HG03103 (cell line): ENCODE results near the gene KIF18B.
"Not testable (repeated sequence)": the region's sequence is repeated elsewhere in the genome, so short reads cannot be mapped to it uniquely, and the experiment has no call there.

Experiments used
- ATAC-seq: cut with Tn5 transposase; IDR thresholded peaks from one replicate; pipeline ENCODE4 v1.9.1; 2021; ENCODE audit warnings: low read depth; ENCODE audit not compliant: unreplicated experiment

Gene KIF18B

DNA sequence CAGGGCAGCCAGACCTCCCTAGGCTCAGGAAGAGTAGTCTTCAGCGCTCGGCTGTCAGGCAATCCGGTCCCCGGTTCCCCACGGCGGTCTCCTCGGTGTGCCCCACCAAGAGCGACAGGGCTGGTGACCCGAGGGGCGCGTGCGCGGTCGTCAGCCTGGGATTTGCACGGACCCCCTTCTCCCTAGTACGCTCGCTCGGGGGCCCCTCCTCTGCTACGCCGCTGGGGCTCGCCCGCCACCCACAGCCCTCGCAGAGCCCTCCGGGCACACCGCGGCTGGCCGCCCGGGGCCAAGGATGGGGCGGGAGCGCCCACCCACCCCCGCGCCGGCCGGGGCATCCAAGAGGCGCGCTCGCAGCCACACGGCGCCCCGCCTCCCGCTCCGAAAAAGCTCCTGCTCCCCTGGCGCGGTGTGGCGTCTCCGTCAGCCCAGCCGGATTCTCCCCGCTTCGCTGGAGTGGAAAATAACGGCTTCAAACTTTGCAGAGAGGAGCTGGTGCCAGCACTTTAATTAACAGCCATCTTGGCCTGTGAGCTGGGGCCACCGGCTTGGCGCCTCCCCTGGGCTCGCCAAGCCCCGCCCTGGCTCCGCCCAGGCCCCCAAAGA, 22.7 kb upstream of the KIF18B start:
- no peak for ATAC-seq

DNA sequence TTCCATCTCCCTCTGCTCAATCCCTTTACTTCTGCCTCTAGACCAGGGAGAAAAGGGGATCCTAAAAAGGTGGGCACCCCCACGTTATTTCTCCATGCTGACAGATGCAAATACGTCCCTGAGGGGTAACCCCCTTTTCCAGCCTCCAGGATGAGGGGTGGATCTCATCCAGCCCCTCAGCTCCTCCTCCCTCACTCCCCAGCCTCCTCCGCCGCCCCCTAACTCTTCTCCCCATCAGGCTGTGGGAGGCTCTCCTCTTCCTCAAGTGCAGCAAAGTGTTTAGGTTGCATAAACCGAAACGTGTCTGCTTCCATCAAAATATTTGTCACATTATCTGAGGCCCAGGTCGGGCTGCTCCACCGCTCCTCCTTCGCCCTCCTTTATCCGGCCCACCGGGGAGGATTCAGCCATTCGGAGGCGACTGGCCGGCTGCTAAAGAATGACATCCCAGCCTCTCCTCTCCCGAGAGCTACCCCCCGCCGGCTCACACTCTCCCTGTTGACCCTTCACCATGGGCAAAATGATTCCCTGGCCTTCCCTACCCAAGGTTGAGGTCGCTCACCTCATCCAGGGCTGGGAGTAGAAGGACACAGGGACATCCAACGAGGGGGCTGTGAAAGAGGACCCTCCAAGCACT, 21.7 kb upstream of the KIF18B start:
- ATAC-seq = no peak

DNA sequence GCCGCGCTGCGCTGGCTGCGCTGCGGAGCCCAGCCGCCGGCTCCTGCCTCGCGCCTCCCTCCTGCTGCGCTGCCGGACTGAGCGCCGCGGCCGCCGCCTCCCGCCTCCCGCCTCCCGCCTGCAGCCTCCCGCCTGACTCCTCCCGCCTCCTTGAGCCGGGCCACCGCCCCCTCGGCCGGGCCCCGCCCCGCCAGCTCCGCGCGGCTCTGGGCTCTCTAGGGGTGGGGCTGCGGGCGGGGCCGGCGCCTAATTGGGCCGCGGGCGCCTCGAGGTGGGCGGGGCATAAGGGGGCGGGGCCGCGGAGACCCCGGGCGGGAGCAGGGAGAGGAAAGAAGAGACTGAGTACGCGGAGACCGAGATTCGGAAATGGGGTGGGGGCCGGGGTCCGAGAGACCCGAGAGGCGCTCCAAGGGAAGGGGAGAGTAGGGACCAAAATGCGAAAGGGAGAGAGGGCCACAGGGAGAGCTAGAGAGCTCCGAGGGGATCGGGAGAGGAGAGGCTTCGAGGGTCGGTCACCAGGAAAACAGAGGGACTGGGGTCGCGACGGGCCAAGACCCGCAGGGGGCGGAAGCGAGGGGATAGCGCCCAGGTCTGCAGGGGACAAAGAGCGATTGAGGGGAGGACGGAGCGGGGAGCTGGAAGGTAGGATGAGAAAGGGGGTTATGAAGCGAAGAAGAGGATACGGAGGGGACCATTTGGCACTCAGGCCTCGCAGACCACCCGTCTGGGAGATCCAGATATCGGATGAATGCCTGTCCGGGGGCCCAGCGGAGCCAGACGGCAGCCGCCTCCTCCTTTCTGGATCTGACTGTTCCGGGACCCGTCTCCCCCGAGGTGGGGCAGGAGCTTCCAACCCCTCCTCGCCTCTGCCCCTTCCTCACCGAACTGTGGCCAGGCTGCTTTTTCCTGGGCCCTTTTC, 20.9 kb upstream of the KIF18B start, which contains the start of gene C1QL1:
TSS of gene C1QL1 (minus strand) at position 79 of the 919 bp plus-strand sequence. CDS start 255 bp downstream, outside the sequence.
- ATAC-seq = peak; percentile 78

DNA sequence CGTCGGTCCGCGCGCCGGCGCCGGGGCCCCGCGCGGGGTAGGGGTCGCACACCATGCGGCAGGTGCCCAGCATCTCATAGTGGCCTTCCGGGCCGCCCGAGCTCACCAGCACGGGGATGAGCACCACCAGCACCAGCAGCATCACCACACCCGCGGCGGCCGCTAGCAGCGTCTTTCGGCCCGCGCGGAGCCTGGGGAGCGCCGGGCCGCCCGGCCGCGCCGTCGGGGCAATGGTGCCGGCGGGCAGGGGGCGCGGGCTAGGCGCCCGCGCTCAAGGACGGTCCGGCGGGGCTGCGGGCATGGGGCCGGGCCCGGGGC, 20.3 kb upstream of the KIF18B start:
- ATAC-seq = no peak

DNA sequence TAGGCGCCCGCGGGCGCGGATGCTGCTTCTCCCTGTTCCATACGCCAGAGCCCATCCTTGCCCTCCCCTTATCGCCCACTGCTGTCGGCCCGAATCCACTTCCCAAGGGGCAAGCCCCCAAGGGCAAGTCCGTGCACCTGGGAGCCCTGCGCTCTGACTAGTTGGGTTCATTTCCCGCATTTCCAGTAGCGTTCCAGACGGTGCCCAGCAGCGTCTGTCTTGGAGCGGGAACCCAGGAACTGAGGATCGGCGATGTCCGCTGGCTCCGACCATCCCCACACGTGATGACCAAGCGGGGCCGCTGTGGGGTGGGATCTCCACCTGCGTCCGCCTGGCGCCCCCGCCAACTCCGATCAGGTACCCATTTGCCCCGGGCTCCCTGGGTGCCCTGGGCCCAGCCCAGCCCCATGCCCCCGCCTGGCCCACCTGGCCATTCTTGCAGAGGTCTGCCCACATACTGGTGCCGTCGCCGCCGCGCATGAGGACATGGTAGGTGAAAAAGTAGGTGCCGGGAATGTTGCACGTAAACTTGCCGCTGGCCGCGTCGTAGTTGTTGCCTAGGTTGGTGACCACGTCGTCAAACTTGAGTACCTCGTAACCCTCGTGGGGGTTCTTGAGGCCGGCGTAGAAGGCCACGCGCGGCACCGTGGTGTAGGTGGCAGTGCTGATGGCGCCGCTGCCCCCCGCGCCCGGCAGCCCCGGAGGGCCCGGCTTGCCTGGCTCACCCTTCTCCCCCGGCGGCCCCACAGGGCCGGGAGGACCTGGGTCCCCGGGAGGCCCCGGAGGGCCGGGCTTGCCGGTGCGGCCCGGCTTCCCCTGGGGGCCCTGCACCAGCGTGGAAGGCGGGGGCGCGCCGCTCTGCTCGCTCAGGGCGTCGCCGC, 19.7 kb upstream of the KIF18B start:
- ATAC-seq = no peak

DNA sequence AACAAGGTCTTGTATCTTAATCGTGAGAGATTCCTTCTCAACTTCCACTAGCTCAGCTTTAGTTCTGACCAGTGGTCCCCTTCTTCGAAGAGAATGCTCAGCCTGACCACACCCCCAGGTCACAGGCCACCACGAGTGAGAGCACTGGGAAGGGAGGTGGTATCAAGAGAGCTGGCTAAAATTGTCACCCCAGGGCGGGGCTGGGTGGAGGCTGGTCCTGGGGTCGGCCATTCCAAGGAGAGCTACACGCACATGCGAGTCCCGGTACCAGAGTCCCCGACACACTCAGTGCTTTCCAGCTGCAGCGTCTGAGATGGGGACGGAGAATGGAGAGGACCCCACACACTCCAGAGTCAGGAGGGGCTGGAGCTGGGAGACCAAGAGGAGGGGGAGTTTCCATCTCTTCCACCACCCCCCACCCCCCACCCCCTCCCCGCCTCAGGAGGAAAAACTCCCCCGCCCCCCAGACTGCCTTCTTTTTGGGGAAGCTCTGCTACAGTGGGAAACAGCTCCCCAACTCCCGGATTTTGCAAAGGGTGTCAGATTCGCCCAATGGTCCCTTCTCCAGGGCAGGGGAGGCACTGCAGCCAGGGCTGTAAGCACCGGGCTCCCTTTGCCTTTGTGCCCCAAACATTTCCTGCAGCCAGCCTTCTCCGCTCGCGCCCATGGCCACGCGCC, 18.9 kb upstream of the KIF18B start:
- no peak for ATAC-seq

DNA sequence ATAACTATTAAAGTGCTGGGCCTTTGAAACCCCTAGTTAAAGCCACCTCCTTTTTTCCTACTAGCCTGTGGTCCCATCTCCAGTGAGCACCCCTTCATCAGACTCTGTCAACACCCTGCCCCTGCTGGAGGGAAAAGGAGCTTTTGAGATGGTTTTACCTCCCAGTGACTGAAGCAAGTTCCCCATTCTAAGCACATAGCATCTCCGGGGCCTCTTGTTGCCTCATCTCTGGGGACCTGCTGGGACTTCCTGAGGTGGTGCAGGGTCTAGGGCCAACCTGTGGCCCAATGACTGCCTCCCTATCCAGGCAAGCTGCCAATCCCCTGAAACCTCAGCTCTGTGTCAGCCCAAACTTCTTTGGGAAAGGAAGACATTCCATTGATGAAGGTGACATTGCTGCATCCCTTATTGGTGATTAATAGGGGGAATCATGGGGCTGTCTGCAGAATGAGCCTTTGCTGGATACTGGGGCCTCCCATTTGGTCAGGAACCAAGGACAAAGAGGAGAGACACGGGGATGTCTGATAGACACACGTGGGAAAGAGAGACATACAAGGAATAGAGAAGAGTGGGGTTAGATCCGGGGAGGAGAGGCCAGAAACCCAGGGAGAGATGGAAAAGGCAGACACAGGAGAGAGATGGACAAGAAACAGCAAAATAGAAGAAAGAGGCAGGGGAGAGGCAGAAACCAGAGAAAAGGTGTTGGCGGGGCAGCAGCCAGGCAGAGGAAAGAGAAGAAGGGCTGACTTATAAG, 18.1 kb upstream of the KIF18B start:
- ATAC-seq = no peak

DNA sequence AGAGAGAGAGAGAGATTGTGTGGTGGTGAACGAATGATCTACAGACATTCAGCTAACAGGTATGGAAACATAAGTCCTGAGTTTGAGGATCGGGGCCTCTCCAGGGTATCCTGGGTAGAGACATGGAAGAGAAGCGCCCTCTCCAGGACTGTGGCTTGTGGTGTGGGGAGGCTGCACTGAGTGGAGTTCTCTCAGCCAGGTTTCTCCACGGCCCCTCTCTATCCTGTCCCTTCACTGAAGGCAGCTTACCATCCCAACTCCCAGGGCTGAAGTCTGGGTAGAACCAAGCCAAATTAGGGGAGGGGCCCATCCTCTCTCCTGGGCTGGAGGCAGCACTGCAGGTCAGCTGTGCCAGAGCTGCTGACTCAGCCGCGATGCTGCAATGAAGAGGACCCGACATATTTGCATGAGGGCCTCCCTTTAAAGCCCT, 14.4 kb upstream of the KIF18B start:
- ATAC-seq = no peak

DNA sequence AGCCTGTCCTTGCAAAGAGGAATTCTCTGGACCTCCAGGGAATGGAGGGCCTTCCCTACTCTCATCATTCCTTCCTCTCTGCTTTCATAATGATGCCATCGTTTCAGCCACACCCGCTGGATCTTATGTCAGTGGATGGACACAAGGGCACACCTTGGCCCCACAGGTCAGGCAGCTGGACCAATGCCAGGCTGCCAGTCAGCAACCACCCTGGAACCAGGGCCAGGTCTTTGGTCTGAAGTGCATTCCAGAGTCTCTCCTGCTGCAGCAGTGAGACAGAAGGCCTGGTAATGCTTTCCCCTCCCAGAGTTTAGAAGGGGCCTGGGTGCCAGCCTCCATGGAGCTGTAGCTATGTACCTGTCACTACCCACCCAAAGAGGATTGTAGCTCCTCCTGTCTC, 13.1 kb upstream of the KIF18B start:
- ATAC-seq = no peak

DNA sequence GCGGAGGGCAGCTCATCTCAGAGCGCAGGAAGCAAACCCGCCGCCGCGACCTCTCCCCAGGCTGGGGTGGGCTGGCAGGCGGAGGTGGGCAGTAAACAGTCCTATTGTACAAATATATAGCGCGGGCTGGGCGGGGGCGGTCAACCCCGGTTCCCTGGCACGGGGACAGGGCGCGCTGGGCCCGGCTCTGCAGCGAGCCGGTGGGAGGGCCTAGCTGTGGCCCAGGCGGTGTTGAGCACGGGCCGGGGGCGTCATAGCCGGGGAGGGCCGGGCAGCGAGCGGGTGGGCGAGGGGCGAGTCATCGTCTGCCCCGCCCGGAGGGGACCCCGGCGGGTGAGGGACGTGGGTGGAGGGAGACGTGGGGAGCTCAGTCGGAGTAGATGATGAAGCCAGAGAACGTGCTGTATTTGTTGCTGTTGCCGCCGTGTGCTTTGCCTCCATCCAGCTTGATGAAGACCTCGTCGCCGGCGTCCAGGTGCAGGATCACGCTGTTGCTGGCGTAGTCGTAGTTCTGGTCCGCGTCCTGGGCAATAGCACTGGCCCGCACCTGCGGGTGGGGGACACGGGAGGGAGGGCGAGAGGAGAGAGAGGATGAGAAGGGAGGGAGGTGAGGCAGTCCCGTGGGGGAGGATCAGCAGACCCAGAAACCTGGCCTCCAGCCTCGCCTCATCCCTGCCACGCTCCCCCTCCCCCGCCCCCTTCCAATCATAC, 12.4 kb upstream of the KIF18B start:
- no peak for ATAC-seq

DNA sequence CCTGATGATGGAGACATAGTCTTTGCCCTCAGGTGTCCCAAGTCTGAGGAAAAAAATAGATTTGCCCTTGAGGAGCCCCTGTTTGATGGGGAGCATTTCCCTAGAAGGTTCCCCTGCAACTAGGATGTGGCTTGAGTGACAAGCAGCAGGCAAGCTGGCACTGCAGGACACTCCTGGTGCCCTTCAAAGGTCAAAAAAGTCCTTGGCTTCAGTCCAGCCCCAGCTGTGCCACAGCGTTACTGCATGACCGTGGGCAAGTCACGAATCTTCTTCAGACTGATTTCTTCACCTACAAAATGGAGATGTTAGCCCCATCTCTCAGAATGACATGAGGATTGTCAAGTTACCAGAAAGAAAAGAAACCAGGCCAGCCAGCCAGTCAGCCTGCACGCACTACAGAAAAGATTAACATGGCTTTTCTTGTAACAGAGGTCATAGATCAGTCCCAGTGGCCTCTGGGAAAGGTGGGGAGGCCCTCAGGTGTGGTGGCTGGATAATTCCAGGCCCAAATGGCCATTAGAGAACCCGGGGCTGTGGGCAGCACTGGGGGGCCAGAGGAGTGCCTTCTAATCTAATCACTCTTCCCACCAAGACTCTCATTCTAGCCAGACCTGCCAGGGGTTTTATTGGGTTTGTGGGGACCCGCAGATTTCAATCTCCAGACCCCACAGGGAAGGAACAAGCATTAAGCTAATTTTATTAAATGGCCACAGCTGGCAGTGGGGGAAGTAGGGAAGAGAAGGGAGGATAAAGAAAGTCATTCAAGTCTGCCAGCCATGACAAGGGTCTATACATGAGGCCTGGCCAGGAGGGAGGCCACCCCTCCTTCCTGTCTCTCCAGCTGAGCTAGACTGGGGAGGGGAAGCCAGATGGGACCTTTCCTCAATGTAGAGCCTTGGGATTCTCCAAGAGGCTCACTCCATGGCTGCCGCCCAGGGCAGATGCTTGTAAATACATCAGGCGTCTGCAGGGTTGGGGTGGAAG, 9.7 kb upstream of the KIF18B start:
- no peak for ATAC-seq

DNA sequence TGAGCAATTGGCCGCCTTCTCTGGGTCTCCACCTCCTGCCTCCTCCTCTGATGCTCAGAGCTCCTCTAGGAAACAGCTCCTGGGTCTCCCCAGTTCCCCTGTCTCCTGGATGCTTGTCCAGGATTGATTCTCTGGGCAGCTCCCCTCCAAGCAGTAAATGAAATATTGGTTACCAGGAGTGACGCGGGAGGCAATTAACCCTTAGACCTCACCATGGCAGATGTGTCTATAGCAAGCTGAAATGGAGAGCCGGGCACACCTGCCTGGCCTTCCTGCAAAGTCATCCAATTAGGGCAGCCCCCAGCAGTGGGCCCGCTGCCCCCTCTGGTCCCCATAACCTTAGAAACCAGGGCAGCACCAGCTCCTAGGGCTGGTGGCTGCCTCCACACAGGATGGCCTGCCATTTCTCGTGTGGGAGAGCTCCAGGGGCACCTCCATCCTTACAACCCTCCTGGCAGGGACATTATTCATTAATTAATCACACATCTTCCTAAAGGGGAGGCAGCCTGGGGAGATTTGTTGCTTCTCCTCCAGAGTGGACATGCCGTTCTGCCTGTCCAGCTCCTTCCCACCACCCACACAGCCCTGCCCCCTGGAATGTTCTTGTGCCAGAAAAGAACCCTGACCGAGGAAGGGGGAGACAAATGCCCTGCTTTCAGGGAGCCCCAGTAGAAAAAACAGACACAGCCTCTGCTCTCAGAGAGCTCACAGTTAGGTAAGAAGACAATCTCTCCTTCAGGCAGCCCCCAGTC, 8.3 kb upstream of the KIF18B start:
- ATAC-seq = no peak

DNA sequence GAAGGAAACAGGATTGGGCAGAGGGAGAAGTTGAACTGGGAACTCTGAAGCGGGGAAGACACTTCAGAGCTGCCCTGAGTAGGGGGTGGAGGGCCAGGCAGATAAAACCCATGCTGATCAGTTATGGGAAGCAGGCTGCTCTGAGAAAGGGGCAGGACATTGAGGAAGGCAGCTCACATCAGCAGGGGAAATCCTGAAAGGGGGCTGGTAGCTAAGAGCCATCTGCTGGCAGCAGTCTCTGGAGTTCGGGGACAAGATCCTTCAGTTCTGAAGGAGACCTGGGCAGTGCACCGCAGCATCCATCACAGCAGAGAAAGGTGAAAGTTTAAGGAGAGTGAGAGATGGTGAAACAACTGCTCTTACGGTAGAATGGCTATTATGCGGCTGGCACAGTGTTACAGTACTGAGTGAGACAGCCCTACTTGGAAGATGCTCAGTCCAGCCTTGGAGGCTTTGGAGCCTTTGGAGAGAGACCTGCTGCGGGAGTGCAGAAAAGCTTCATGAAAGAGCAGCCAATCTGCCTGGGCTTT, 5.4 kb upstream of the KIF18B start:
- ATAC-seq = no peak

DNA sequence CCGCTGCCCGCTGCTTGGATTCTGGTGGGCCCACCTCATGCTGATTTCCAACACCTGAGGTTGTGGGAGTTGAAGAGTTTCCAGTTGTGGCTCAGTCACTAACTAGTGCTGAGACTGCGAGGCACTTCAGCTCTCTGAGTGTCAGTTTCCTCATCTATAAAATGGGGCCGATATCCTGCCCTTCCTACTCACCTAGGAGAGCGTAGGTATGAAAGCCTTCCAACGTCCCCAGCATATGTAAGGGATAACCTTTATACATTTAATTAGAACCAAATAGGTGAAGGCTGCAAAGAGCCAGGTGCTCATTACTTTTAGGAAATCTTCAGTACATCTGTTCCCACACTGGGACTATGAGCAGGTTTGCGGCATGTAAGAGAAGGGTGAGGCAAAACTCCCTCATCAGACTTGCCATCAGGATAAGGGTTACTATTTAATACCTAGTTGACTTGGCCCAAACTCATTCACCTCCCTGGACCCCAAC, 782 bp upstream of the KIF18B start:
- no peak for ATAC-seq

DNA sequence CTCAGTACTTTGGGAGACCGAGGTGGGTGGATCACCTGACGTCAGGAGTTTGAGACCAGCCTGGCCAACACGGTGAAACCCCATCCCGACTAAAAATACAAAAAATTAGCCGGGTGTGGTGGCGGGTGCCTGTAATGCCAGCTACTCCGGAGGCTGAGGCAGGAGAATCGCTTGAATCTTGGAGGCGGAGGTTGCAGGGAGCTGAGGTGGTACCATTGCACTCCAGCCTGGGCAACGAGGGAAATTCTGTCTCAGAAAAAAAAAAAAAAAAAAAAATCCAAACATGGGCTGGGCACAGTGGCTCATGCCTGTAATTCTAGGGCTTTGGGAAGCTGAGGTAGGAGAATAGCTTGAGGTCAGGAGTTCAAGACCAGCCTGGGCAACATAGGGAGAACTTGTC, 1.9 kb downstream of the KIF18B start:
- not testable (repeated sequence) for ATAC-seq

DNA sequence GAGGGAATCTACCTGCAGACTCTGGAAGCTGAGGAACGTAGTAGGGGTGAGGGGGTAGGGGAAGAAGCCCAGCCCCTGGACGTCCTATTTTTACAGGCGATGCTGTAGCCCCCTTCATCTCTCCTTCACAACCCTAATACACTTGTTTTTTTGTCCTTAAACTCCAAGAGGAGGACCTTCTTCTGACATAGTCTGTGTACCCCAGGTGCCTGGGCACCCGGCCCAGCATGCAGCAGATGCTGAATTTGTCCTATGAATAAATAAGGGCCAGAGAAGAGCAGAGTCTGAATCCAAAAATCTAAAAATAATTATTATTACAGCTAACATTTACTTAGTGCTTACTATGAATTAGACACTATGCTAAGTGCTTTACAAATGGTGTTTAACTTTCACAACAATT, 5.1 kb downstream of the KIF18B start:
- no peak for ATAC-seq
